RWPE2 (cell line): ENCODE results near the gene PCDH8.

Experiments
- ATAC-seq: fragments of 200-7000 bp; cut with Tn5 transposase; 3 replicates; pipeline ENCODE4 v1.9.1; 2021; ENCODE audit warnings: low read depth
- DNase-seq: peaks from one replicate; pipeline ENCODE4 v3.0.0-alpha.2; 2020; ENCODE audit warnings: low spot score
- H3K27ac ChIP-seq: fragments of 450-650 bp; 2 replicates; pipeline ENCODE4 v1.5.1; 2017; ENCODE audit warnings: mild to moderate bottlenecking; ENCODE audit not compliant: poor library complexity, severe bottlenecking
- H3K27me3 ChIP-seq: fragments of 250-450 bp; sonication (Bioruptor Pico); 2 replicates; pipeline ENCODE4 v1.5.1; 2021; ENCODE audit warnings: mild to moderate bottlenecking, moderate library complexity; ENCODE audit not compliant: insufficient read depth, poor library complexity, severe bottlenecking
- H3K36me3 ChIP-seq: fragments of 250-450 bp; sonication (Bioruptor Pico); 2 replicates; pipeline ENCODE4 v1.5.1; 2020; ENCODE audit warnings: low read depth, mild to moderate bottlenecking, moderate library complexity
- H3K4me1 ChIP-seq: fragments of 250-450 bp; sonication (Bioruptor Pico); 2 replicates; pipeline ENCODE4 v1.5.1; 2021; ENCODE audit warnings: mild to moderate bottlenecking, moderate library complexity; ENCODE audit not compliant: insufficient read depth, poor library complexity, severe bottlenecking
- H3K4me3 ChIP-seq: fragments of 250-450 bp; sonication (Bioruptor Pico); 2 replicates; pipeline ENCODE4 v1.5.1; 2021; ENCODE audit warnings: mild to moderate bottlenecking, moderate library complexity; ENCODE audit not compliant: severe bottlenecking
- H3K9me3 ChIP-seq: fragments of 250-450 bp; sonication (Bioruptor Pico); 2 replicates; pipeline ENCODE4 v1.5.1; 2021; ENCODE audit warnings: mild to moderate bottlenecking, moderate library complexity; ENCODE audit not compliant: severe bottlenecking
- TF ChIP-seq, protein P1 (sequence below): fragments of 450-650 bp; IDR thresholded peaks from one replicate; pipeline ENCODE4 v1.5.1; 2017; ENCODE audit warnings: mild to moderate bottlenecking, moderate library complexity; ENCODE audit not compliant: poor library complexity, severe bottlenecking

The PCDH8 gene

DNA sequence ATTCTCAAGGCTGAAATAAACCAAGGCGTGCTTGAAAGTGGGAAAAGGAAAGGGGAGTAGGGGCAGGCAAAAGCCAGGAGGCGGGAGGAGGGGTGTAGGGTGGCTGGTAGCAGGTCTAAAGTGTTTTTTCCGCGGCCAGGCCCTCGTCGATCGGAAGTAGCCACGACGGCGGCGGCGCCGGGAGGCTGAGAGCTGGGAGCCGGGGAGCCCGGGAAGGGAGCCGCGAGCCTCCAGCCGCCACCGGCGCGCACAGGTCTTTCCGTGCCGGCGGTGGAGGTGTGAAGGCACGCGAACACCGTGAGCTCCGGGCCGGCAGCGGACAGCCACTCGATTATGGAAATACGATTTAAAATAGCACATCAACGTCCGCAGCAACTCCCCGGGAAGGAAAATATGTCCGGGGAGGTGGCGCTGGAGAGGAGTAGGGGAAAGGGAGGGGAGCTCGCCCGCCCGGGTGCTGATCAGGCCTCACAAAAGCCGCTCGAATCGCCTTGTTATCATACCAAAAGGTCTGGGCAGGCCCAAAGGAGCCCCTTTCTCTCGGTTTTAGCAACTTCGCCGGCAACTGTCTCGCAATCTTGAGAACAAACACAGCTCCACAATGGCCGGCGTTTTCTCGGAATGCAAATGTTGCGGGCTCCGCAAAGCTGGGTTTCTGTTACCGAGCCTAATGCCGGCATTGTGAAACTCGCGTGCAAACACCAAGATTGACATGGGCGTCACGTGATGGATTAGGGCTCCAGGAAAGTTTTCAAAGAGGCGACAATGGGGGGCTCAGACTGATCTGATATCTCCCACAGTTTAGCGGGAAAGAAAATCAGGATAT, 2.9 kb upstream of the PCDH8 start:
- DNase-seq (no peak), ATAC-seq (peak; percentile 60)
- Histone ChIP-seq H3K4me1 (no peaks in the 10 kb centered on the region), H3K36me3 (no peaks in the 10 kb centered on the region), H3K4me3 (peak overlapping the region; percentile 34), H3K9me3 (peaks cover 2% of the 10 kb centered on the region), H3K27ac (no peak overlapping the region), H3K27me3 (peaks cover 58% of the 10 kb centered on the region)
- TF ChIP-seq, protein P1, sequence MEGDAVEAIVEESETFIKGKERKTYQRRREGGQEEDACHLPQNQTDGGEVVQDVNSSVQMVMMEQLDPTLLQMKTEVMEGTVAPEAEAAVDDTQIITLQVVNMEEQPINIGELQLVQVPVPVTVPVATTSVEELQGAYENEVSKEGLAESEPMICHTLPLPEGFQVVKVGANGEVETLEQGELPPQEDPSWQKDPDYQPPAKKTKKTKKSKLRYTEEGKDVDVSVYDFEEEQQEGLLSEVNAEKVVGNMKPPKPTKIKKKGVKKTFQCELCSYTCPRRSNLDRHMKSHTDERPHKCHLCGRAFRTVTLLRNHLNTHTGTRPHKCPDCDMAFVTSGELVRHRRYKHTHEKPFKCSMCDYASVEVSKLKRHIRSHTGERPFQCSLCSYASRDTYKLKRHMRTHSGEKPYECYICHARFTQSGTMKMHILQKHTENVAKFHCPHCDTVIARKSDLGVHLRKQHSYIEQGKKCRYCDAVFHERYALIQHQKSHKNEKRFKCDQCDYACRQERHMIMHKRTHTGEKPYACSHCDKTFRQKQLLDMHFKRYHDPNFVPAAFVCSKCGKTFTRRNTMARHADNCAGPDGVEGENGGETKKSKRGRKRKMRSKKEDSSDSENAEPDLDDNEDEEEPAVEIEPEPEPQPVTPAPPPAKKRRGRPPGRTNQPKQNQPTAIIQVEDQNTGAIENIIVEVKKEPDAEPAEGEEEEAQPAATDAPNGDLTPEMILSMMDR: no peak

DNA sequence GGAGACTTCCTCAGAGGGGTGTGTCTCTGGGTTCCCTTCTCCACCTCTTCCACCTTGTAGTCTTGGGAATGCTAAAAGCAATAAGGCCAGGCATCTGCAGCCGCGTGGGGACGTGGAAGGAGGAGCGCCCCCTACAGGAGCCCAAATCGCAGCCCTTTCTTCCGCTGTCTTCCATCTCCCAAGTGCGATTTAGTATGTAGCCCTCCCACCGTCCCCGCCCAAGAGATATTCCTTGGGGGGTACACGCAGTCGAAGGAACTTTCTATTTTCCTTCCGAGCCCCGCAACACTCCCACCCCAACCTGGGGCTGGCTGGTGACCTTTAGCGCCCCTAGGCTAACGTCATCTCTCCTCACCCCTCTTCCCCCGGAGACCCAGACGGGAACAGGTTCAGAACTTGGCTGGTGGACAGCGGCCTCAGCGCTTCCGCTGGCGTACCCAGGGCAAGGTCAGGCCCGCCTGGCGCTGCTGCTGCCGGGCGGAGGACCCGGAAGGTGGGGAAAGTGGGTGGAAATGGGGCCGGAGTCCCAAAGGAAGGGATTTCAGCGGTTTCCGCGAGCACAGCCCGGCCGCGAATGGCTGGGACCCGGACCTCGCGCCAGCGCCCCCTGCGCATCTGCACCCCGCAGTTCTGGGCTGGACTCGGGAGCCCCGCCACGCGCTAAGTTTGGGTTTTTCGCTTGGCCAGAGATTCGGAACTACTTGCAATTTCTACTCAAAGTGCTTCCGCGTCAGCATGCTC, 2.1 kb upstream of the PCDH8 start:
- peak; percentile 82 for ATAC-seq
- H3K4me3 ChIP-seq: peak overlapping the region; percentile 34
- H3K27ac ChIP-seq: no peak overlapping the region
- peak; percentile 52 for DNase-seq
- TF ChIP-seq, protein P1: no peak
- peaks cover 66% of the 10 kb centered on the region for H3K27me3 ChIP-seq
- no peaks in the 10 kb centered on the region for H3K4me1 ChIP-seq
- peaks cover 2% of the 10 kb centered on the region for H3K9me3 ChIP-seq
- no peaks in the 10 kb centered on the region for H3K36me3 ChIP-seq

DNA sequence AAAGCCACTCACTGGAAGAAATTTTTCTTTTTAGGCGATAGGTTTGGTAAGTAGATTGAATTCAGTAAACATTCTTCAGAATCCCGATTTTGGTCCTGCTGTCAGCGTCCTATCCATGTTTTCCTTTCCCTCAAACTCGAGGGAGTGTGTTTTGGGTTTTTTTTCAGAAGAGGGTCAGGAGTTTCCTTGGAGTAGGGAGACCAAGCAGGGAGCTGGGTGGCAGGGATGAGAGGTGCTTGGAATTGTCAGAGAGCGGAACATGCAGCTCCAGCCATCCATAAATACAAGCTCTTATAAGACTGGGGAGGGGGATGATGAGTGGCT, 1.6 kb upstream of the PCDH8 start:
- H3K36me3 ChIP-seq: no peaks in the 10 kb centered on the region
- no peak overlapping the region for H3K4me3 ChIP-seq
- ATAC-seq: no peak
- TF ChIP-seq, protein P1: no peak
- H3K4me1 ChIP-seq: no peaks in the 10 kb centered on the region
- DNase-seq: no peak
- no peak overlapping the region for H3K27ac ChIP-seq
- H3K27me3 ChIP-seq: peaks cover 71% of the 10 kb centered on the region
- H3K9me3 ChIP-seq: peaks cover 2% of the 10 kb centered on the region

DNA sequence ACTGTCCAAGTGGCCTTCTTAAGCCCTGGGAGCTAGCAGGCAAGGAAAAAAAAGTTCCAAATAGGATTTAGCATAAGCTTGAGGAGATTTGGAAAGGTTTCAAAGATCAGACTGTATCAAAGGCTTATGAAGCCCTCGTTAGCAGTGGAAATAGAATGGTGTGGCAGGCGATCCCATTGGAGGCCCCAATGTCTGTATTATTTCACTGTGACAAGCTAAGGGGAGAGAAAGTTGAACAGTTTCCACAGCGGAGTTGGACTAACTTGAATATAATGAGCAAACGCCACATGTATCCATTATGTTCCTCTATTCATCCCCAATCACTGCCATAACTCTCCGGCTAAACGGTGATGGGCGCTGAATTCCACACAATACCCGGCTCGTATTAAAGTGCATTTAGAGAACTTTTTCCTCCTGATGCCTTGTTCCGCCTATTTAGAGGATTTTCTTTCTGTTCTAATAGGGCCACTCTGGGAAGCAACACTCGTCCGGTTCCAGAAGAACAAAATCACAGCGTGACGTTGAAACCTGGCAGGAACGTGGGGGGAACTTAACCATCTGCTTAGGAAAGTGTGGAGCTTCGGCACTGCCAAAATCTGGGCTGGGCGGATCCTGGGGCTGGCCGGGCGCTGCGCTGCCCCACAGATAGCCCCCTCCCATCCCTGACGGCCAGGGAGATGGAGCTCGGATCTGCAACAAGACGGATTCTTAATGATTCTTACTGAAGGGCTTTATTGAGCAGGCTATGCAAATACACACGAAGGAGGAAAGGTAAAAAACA, 1.0 kb upstream of the PCDH8 start:
- Histone ChIP-seq H3K9me3 (peaks cover 2% of the 10 kb centered on the region), H3K27ac (no peak overlapping the region), H3K36me3 (no peaks in the 10 kb centered on the region), H3K4me3 (no peak overlapping the region), H3K27me3 (peaks cover 76% of the 10 kb centered on the region), H3K4me1 (no peaks in the 10 kb centered on the region)
- DNase-seq (no peak), ATAC-seq (no peak)
- TF ChIP-seq, protein P1: no peak
